Mesothelial cell of epicardium (in vitro differentiated cells): ENCODE results near the gene SMIM14. TPM values are rescaled to one million over a fixed set of nuclear protein-coding genes. Genes with fewer than 3 reads are reported as not detected.
"Not testable (repeated sequence)": the region's sequence is repeated elsewhere in the genome, so short reads cannot be mapped to it uniquely, and the experiment has no call there.

Experiments used
- DNase-seq, 2 experiments: peaks; one replicate each; pipeline ENCODE4 v3.0.0; 2021; ENCODE audit warnings: low spot score in 2 of 2; ENCODE audit not compliant: unreplicated experiment in 2 of 2
- H3K27ac Mint-ChIP-seq: 2 replicates; pipeline ENCODE4 v1.8.0; 2021; ENCODE audit warnings: mixed read lengths
- H3K27me3 Mint-ChIP-seq: 2 replicates; pipeline ENCODE4 v1.8.0; 2021; ENCODE audit warnings: low read depth, mixed read lengths
- H3K36me3 Mint-ChIP-seq: 2 replicates; pipeline ENCODE4 v1.8.0; 2021; ENCODE audit warnings: mixed read lengths
- H3K4me1 Mint-ChIP-seq: 2 replicates; pipeline ENCODE4 v1.8.0; 2021; ENCODE audit warnings: mixed read lengths
- H3K4me3 Mint-ChIP-seq: 2 replicates; pipeline ENCODE4 v1.8.0; 2021; ENCODE audit warnings: mild to moderate bottlenecking, moderate library complexity, mixed read lengths
- H3K9me3 Mint-ChIP-seq: 2 replicates; pipeline ENCODE4 v1.8.0; 2021; ENCODE audit warnings: mixed read lengths
- CTCF ChIP-seq: fragments of 200-600 bp; sonication (generic); IDR thresholded peaks from one replicate; pipeline ENCODE4 v1.5.0; 2021; ENCODE audit warnings: antibody characterized with exemption; ENCODE audit not compliant: unreplicated experiment
- total RNA-seq: library from RNA; stranded (reverse); gene quantifications from 3 replicates; pipeline ENCODE4 v1.2.1, GENCODE V29; 2021

Gene SMIM14
- total RNA-seq, 1 donor from 2014 or later, result 15.9 TPM

DNA sequence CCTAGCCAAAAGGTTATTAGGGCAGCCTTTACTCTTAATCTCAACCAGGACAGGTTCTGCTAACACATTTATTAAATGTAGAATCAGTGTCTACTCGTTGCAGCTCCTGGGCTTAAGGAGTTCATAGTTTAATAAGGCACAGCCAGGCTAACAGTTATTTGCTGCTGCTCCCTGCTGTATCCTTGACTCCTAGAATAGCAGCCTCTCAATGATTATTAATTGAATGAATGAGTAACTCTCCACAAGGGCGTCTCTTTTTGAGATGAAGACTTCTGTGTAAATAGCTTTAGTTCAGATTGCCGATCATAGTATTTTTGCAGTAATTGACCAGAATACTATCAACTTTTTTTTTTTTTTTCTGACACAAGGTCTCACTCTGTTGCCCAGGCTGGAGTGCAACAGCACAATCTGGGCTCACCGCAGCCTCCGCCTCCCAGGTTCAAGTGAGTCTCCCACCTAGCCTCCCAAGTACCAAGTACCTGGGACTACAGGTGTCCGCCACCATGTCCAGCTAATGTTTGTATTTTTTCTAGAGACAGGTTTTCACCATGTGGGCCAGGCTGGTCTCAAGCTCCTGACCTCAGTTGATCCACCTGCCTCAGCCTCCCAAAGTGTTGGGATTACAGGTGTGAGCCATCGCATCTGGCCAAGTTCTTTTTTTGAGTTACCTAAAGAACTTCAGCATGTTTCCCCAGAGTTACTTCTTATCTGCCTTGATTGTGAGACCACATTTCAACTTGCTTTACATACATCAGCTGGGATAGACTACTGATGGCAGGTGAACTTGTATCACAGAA, 114.3 kb downstream of the SMIM14 start:
- Mint-ChIP-seq H3K4me3 (no peak overlapping the region), H3K9me3 (no peaks in the 10 kb centered on the region), H3K36me3 (no peaks in the 10 kb centered on the region), H3K4me1 (peaks cover 40% of the 10 kb centered on the region), H3K27ac (no peak overlapping the region), H3K27me3 (no peaks in the 10 kb centered on the region)
- no peak for TF ChIP-seq CTCF
- DNase-seq, result no peak

GRCh38 chr4:39522068-39522467, 116.6 kb downstream of the SMIM14 start:
- Mint-ChIP-seq H3K9me3 (no peaks in the 10 kb centered on the region), H3K27me3 (no peaks in the 10 kb centered on the region), H3K4me3 (no peak overlapping the region), H3K36me3 (peaks cover 2% of the 10 kb centered on the region), H3K27ac (peak overlapping the region; percentile 95), H3K4me1 (peaks cover 31% of the 10 kb centered on the region)
- DNase-seq, result no peak
- TF ChIP-seq CTCF, result no peak

- no peak overlapping the region for H3K4me3 Mint-ChIP-seq
- peaks cover 4% of the 10 kb centered on the region for H3K36me3 Mint-ChIP-seq
- peaks cover 31% of the 10 kb centered on the region for H3K4me1 Mint-ChIP-seq
- TF ChIP-seq CTCF, result no peak
- no peak for DNase-seq
- no peaks in the 10 kb centered on the region for H3K27me3 Mint-ChIP-seq
- H3K9me3 Mint-ChIP-seq, result no peaks in the 10 kb centered on the region
- peak overlapping the region; percentile 95 for H3K27ac Mint-ChIP-seq
Observed at GRCh38 chr4:39521253-39521919, 117.3 kb downstream of the SMIM14 start.

DNA sequence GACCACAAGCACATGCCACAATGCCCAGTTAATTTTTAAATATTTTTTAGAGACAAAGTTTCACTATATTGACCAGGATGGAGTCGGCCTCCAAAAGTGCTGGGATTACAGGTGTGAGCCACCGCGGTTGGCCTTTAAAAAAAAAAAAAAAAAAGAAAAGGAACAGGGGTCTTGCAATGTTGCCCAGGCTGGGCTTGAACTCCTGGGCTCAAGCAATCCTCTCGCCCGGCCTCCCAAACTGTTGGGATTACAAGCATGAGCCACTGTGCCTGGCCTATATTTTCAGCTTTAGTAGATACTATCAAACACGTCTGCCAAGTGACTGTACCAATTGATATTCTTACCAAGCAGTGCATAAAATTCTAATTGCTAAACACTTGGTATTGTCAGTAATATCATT, 120.2 kb downstream of the SMIM14 start:
- H3K4me3 Mint-ChIP-seq, result no peak overlapping the region
- no peak for DNase-seq
- H3K4me1 Mint-ChIP-seq, result peaks cover 17% of the 10 kb centered on the region
- no peaks in the 10 kb centered on the region for H3K9me3 Mint-ChIP-seq
- peaks cover 9% of the 10 kb centered on the region for H3K36me3 Mint-ChIP-seq
- TF ChIP-seq CTCF, result no peak
- no peaks in the 10 kb centered on the region for H3K27me3 Mint-ChIP-seq
- H3K27ac Mint-ChIP-seq, result no peak overlapping the region

GRCh38 chr4:39516407-39516966, 122.2 kb downstream of the SMIM14 start:
- H3K27me3 Mint-ChIP-seq, result no peaks in the 10 kb centered on the region
- H3K27ac Mint-ChIP-seq, result peak overlapping the region; percentile 28
- no peak for TF ChIP-seq CTCF
- no peak for DNase-seq
- peaks cover 23% of the 10 kb centered on the region for H3K36me3 Mint-ChIP-seq
- H3K4me3 Mint-ChIP-seq, result no peak overlapping the region
- H3K4me1 Mint-ChIP-seq, result peaks cover 4% of the 10 kb centered on the region
- H3K9me3 Mint-ChIP-seq, result no peaks in the 10 kb centered on the region

DNA sequence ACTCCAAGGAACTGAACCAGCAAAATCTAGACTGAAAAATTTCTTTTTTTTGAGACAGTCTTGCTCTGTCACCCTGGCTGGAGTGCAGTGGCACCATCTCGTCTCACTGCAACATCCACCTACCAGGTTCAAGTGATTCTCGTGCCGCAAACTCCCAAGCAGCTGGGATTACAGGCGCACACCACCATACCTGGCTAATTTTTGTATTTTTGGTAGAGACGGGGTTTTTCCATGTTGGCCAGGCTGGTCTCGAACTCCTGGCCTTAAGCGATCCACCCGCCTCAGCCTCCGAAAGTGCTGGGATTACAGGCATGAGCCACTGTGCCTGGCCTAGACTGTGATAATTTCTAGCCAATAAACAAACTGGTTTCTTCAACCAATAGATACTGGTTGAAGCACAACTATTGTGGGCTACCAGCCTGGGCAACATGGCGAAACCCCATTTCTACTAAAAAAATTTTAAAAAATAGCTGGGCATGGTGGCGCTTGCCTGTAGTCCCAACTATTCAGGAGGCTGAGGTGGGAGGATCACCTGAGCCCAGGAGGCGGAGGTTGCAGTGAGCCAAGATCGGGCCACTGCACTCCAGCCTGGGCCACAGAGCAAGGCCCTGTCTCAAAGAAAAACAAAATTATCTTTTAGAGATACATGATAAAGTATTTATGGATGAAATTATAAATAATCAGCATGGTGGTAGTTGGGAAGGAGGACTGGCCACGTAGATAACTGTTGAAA, 122.8 kb downstream of the SMIM14 start:
- not testable (repeated sequence) for DNase-seq, H3K4me1 Mint-ChIP-seq, H3K9me3 Mint-ChIP-seq, H3K4me3 Mint-ChIP-seq, H3K27ac Mint-ChIP-seq, H3K27me3 Mint-ChIP-seq
- H3K36me3 Mint-ChIP-seq, result peaks cover 24% of the 10 kb centered on the region
